ENCODE results near the gene LIN28B.

LIN28B gene

DNA sequence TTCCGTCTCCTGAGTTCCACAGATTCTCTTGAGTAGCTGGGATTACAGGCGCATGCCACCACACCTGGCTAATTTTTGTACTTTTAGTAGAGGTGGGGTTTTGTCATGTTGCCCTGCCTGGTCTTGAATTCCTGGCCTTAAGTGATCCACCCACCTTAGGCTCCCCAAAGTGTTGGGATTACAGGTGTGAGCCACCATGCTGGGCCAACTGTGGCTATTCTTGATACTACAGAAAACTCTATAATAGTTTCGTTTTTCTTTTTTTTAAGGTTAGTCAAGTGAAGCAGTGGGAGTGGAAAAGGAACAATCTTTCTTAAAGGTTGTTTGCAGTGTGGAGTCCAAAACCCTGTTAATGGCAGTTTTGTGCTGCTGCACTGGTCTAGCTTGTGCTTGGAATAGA lies 138.2 kb downstream of the LIN28B start:
- Histone ChIP-seq H4K12ac (ENCODE audit: low read depth, low read length) (no peak overlapping the region), H3K36me3 (ENCODE audit: control insufficient read depth in 1 of 2, insufficient read depth in 2 of 2, low read length in 2 of 2) (peaks cover 0 to 2% of the 10 kb centered on the region in 2 experiments), H3K18ac (ENCODE audit: low read length) (no peak overlapping the region), H3K4me2 (ENCODE audit: low read length) (no peak overlapping the region), H2AFZ (ENCODE audit: insufficient read depth, low read length, poor library complexity) (no peak overlapping the region), H2BK12ac (ENCODE audit: low read length) (no peak overlapping the region), H2AK5ac (ENCODE audit: low read length) (no peak overlapping the region), H3K9me3 (ENCODE audit: insufficient read depth, low read depth, low read length) (peaks cover 2% of the 10 kb centered on the region), H3K79me1 (ENCODE audit: low read length) (no peaks in the 10 kb centered on the region), H4K8ac (ENCODE audit: low read depth, low read length) (no peak overlapping the region), H3K4me1 (ENCODE audit: control insufficient read depth in 1 of 2, insufficient read depth in 2 of 2, low read length in 2 of 2) (peaks cover 0 to 2% of the 10 kb centered on the region in 2 experiments), H2BK120ac (ENCODE audit: insufficient read depth, low read length, poor library complexity) (no peak overlapping the region), H3K79me2 (ENCODE audit: control insufficient read depth, insufficient read depth, low read length, poor library complexity) (no peaks in the 10 kb centered on the region), H3K14ac (ENCODE audit: low read length) (no peak overlapping the region), H3K4me3 (ENCODE audit: low read depth, low read length) (no peak overlapping the region), H4K91ac (ENCODE audit: low read depth, low read length) (no peak overlapping the region), H3K9ac (ENCODE audit: low read length) (no peak overlapping the region), H3K27me3 (ENCODE audit: insufficient read depth, low read length) (no peaks in the 10 kb centered on the region), H3K23ac (ENCODE audit: low read length) (no peak overlapping the region), H3K4ac (ENCODE audit: low read depth, low read length) (no peak overlapping the region), H3K27ac (ENCODE audit: low read depth, low read length) (no peak overlapping the region), H2BK5ac (ENCODE audit: low read depth, low read length, poor library complexity) (no peak overlapping the region)
- whole genome bisulfite sequencing (ENCODE audit: extremely low coverage, insufficient coverage, insufficient read length) = no CpG with 5 or more reads among the region's 3 CpGs
- no peak for DNase-seq

DNA sequence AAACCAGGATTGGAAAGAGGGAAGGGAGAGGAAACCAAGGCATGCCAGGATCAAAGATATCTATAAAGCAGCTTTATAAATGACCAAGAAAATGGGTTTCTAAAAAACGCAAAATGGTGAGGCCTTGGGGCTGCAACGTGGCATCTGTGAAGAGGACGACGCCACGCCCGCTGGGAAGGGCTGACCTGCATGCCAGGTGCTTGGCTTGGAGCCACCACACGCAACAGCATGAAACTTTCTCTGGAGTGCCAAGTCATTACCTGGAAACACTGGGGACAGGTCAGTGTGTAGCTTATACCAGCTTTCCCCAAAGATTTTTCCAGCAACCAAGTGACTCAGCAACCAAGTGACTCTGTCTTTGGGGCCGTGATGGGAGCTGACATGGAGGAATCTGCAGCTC lies 140.4 kb downstream of the LIN28B start:
- no peak overlapping the region for H3K23ac ChIP-seq (ENCODE audit: low read length)
- no peaks in the 10 kb centered on the region for H3K27me3 ChIP-seq (ENCODE audit: insufficient read depth, low read length)
- H3K18ac ChIP-seq (ENCODE audit: low read length) = no peak overlapping the region
- no peak overlapping the region for H2AFZ ChIP-seq (ENCODE audit: insufficient read depth, low read length, poor library complexity)
- H3K27ac ChIP-seq (ENCODE audit: low read depth, low read length) = no peak overlapping the region
- no peaks in the 10 kb centered on the region for H3K79me1 ChIP-seq (ENCODE audit: low read length)
- no peak overlapping the region for H3K4ac ChIP-seq (ENCODE audit: low read depth, low read length)
- H3K36me3 ChIP-seq (ENCODE audit: control insufficient read depth in 1 of 2, insufficient read depth in 2 of 2, low read length in 2 of 2) = peaks cover 0 to 2% of the 10 kb centered on the region in 2 experiments
- H4K12ac ChIP-seq (ENCODE audit: low read depth, low read length) = no peak overlapping the region
- no peaks in the 10 kb centered on the region for H3K79me2 ChIP-seq (ENCODE audit: control insufficient read depth, insufficient read depth, low read length, poor library complexity)
- H4K8ac ChIP-seq (ENCODE audit: low read depth, low read length) = no peak overlapping the region
- no peak overlapping the region for H2BK120ac ChIP-seq (ENCODE audit: insufficient read depth, low read length, poor library complexity)
- WGBS (ENCODE audit: extremely low coverage, insufficient coverage, insufficient read length) = no CpG with 5 or more reads among the region's 8 CpGs
- no peak overlapping the region for H2BK5ac ChIP-seq (ENCODE audit: low read depth, low read length, poor library complexity)
- no peak overlapping the region for H2BK12ac ChIP-seq (ENCODE audit: low read length)
- H3K4me2 ChIP-seq (ENCODE audit: low read length) = no peak overlapping the region
- H3K9ac ChIP-seq (ENCODE audit: low read length) = no peak overlapping the region
- peaks cover 2% of the 10 kb centered on the region for H3K9me3 ChIP-seq (ENCODE audit: insufficient read depth, low read depth, low read length)
- no peaks in the 10 kb centered on the region for H3K4me1 ChIP-seq (ENCODE audit: control insufficient read depth in 1 of 2, insufficient read depth in 2 of 2, low read length in 2 of 2)
- H3K14ac ChIP-seq (ENCODE audit: low read length) = no peak overlapping the region
- no peak for DNase-seq
- H4K91ac ChIP-seq (ENCODE audit: low read depth, low read length) = no peak overlapping the region
- peak overlapping the region; percentile 25 for H3K4me3 ChIP-seq (ENCODE audit: low read depth, low read length)
- no peak overlapping the region for H2AK5ac ChIP-seq (ENCODE audit: low read length)

DNA sequence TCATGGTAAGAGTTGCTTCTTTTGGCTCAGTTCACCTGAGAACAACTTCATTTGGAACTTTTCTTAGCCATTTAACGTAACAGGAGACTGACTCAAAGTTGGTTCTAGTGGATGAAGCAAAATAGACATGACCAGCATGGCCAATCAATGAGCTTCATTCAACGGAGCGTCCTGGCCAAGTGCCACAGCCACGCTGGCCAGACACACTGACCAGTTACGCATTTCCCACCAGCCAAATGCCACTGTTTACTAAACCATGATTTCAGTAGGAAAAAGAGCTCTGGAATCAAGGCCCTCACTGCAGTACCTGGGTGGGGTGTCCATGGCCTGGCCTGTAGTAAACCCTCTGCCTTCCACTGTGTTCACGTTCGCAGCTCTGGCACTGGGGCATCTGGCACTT lies 142.5 kb downstream of the LIN28B start:
- Histone ChIP-seq H2BK5ac (ENCODE audit: low read depth, low read length, poor library complexity) (no peak overlapping the region), H3K27ac (ENCODE audit: low read depth, low read length) (no peak overlapping the region), H4K91ac (ENCODE audit: low read depth, low read length) (no peak overlapping the region), H3K9ac (ENCODE audit: low read length) (no peak overlapping the region), H4K12ac (ENCODE audit: low read depth, low read length) (no peak overlapping the region), H3K4me3 (ENCODE audit: low read depth, low read length) (no peak overlapping the region), H2BK120ac (ENCODE audit: insufficient read depth, low read length, poor library complexity) (no peak overlapping the region), H3K18ac (ENCODE audit: low read length) (no peak overlapping the region), H3K36me3 (ENCODE audit: control insufficient read depth in 1 of 2, insufficient read depth in 2 of 2, low read length in 2 of 2) (peaks cover 0 to 2% of the 10 kb centered on the region in 2 experiments), H3K9me3 (ENCODE audit: insufficient read depth, low read depth, low read length) (peaks cover 2% of the 10 kb centered on the region), H3K4me2 (ENCODE audit: low read length) (no peak overlapping the region), H3K4ac (ENCODE audit: low read depth, low read length) (no peak overlapping the region), H3K23ac (ENCODE audit: low read length) (no peak overlapping the region), H3K4me1 (ENCODE audit: control insufficient read depth in 1 of 2, insufficient read depth in 2 of 2, low read length in 2 of 2) (no peaks in the 10 kb centered on the region), H4K8ac (ENCODE audit: low read depth, low read length) (no peak overlapping the region), H3K79me1 (ENCODE audit: low read length) (no peaks in the 10 kb centered on the region), H2AK5ac (ENCODE audit: low read length) (no peak overlapping the region), H3K27me3 (ENCODE audit: insufficient read depth, low read length) (no peaks in the 10 kb centered on the region), H3K14ac (ENCODE audit: low read length) (no peak overlapping the region), H3K79me2 (ENCODE audit: control insufficient read depth, insufficient read depth, low read length, poor library complexity) (no peaks in the 10 kb centered on the region), H2AFZ (ENCODE audit: insufficient read depth, low read length, poor library complexity) (no peak overlapping the region), H2BK12ac (ENCODE audit: low read length) (no peak overlapping the region)
- no peak for DNase-seq
- WGBS (ENCODE audit: extremely low coverage, insufficient coverage, insufficient read length) = no CpG with 5 or more reads among the region's 7 CpGs

DNA sequence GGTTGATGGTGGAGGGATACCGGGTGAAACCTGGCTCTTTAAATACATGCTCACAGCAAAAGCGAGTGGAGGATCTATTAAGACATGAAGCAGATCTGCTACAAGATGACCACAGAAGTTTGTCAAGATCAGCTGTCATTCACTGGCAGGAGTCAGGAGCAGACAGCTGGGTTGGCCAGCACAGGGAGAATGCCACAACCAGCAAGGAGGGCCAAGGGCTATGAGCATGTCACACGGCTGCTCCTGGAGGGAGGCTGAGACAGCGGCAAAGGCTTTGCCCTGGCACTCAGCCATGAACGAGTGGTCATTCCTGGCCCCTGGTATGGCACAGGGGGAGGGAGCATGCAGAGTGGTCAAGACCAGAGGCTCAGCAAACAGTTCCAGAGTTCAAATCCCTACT lies 145.3 kb downstream of the LIN28B start:
- no peak overlapping the region for H2BK120ac ChIP-seq (ENCODE audit: insufficient read depth, low read length, poor library complexity)
- H4K91ac ChIP-seq (ENCODE audit: low read depth, low read length) = no peak overlapping the region
- H3K4me1 ChIP-seq (ENCODE audit: control insufficient read depth in 1 of 2, insufficient read depth in 2 of 2, low read length in 2 of 2) = no peaks in the 10 kb centered on the region
- H3K23ac ChIP-seq (ENCODE audit: low read length) = no peak overlapping the region
- H3K9me3 ChIP-seq (ENCODE audit: insufficient read depth, low read depth, low read length) = peaks cover 2% of the 10 kb centered on the region
- peaks cover 2% of the 10 kb centered on the region for H3K79me2 ChIP-seq (ENCODE audit: control insufficient read depth, insufficient read depth, low read length, poor library complexity)
- H3K27me3 ChIP-seq (ENCODE audit: insufficient read depth, low read length) = no peaks in the 10 kb centered on the region
- no peak overlapping the region for H2AK5ac ChIP-seq (ENCODE audit: low read length)
- no peak for DNase-seq
- H3K36me3 ChIP-seq (ENCODE audit: control insufficient read depth in 1 of 2, insufficient read depth in 2 of 2, low read length in 2 of 2) = peaks cover 0 to 4% of the 10 kb centered on the region in 2 experiments
- H3K4me2 ChIP-seq (ENCODE audit: low read length) = no peak overlapping the region
- H4K12ac ChIP-seq (ENCODE audit: low read depth, low read length) = no peak overlapping the region
- WGBS (ENCODE audit: extremely low coverage, insufficient coverage, insufficient read length) = no CpG with 5 or more reads among the region's 5 CpGs
- no peak overlapping the region for H3K9ac ChIP-seq (ENCODE audit: low read length)
- no peaks in the 10 kb centered on the region for H3K79me1 ChIP-seq (ENCODE audit: low read length)
- H2AFZ ChIP-seq (ENCODE audit: insufficient read depth, low read length, poor library complexity) = no peak overlapping the region
- H4K8ac ChIP-seq (ENCODE audit: low read depth, low read length) = no peak overlapping the region
- no peak overlapping the region for H2BK5ac ChIP-seq (ENCODE audit: low read depth, low read length, poor library complexity)
- no peak overlapping the region for H3K18ac ChIP-seq (ENCODE audit: low read length)
- H3K4ac ChIP-seq (ENCODE audit: low read depth, low read length) = no peak overlapping the region
- H2BK12ac ChIP-seq (ENCODE audit: low read length) = no peak overlapping the region
- no peak overlapping the region for H3K27ac ChIP-seq (ENCODE audit: low read depth, low read length)
- H3K14ac ChIP-seq (ENCODE audit: low read length) = no peak overlapping the region
- H3K4me3 ChIP-seq (ENCODE audit: low read depth, low read length) = no peak overlapping the region
